ENCODE data around the gene C6orf132.

DNA sequence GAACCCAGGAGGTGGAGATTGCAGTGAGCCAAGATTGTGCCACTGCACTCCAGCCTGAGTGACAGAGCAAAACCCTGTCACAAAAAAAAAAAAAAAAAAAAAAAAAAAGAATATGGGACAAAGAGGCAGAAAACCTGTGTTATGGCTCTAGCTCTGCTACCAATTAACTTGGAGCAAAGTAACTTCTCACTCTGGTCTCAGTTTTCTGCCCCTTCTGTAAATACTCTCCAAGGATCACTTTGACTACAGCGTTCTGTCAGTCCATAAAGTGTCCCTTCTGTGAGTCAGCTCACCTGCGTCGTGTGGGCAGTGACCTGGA, 24.6 kb downstream of the C6orf132 start:
- no peak for TF ChIP-seq SUZ12 (IDR thresholded peaks at IDR 0.05; ENCODE audit: low read length)
- TF ChIP-seq SIN3A (conservative IDR thresholded peaks at IDR 0.05 in 1 of 2, IDR thresholded peaks at IDR 0.05 in 1 of 2; ENCODE audit: low read depth in 1 of 2, low read length in 2 of 2) = no peak
- no peak for TF ChIP-seq ZNF274 (IDR thresholded peaks at IDR 0.05; ENCODE audit: borderline replicate concordance, extremely low read depth, low read length)
- no peak for TF ChIP-seq RNF2 (IDR thresholded peaks at IDR 0.05; ENCODE audit: borderline replicate concordance, low read depth, low read length, missing control alignments, poor library complexity, severe bottlenecking)
- no peak for TF ChIP-seq RFX5 (IDR thresholded peaks at IDR 0.05; ENCODE audit: borderline replicate concordance, low read depth, low read length)
- no peak for TF ChIP-seq TAF1 (IDR thresholded peaks at IDR 0.05; ENCODE audit: low read depth, low read length)
- TF ChIP-seq, protein P1, sequence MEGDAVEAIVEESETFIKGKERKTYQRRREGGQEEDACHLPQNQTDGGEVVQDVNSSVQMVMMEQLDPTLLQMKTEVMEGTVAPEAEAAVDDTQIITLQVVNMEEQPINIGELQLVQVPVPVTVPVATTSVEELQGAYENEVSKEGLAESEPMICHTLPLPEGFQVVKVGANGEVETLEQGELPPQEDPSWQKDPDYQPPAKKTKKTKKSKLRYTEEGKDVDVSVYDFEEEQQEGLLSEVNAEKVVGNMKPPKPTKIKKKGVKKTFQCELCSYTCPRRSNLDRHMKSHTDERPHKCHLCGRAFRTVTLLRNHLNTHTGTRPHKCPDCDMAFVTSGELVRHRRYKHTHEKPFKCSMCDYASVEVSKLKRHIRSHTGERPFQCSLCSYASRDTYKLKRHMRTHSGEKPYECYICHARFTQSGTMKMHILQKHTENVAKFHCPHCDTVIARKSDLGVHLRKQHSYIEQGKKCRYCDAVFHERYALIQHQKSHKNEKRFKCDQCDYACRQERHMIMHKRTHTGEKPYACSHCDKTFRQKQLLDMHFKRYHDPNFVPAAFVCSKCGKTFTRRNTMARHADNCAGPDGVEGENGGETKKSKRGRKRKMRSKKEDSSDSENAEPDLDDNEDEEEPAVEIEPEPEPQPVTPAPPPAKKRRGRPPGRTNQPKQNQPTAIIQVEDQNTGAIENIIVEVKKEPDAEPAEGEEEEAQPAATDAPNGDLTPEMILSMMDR (IDR thresholded peaks at IDR 0.05; ENCODE audit: control extremely low read depth in 1 of 3, insufficient read depth in 1 of 3, low read depth in 1 of 3, low read length in 3 of 3) = no peak
- no peak for TF ChIP-seq NRF1 (IDR thresholded peaks at IDR 0.05; ENCODE audit: low read depth, low read length)
- TF ChIP-seq RAD21 (IDR thresholded peaks at IDR 0.05 in 1 of 2, conservative IDR thresholded peaks at IDR 0.05 in 1 of 2; ENCODE audit: low read depth in 2 of 2, low read length in 2 of 2) = no peak
- TF ChIP-seq POLR2A (IDR thresholded peaks at IDR 0.05; ENCODE audit: control extremely low read depth in 1 of 2, low read depth in 2 of 2, low read length in 2 of 2) = no peak

Data from H1 (cell line).